GM12878 (cell line): ENCODE results near the gene MIEN1. TPM values are rescaled to one million over a fixed set of nuclear protein-coding genes. Genes with fewer than 3 reads are reported as not detected.

Experiments
- ATAC-seq: fragments of 200-7000 bp; cut with Tn5 transposase; 3 replicates; pipeline ENCODE4 v1.9.1; 2020; ENCODE audit warnings: mild to moderate bottlenecking, moderate library complexity
- BruUV-seq: library from RNA; stranded (reverse); fragments of 400-500 nt; replicated peaks from 2 replicates; lab custom pipeline; 2021; lab: Mats Ljungman, UMichigan
- CTCF ChIA-PET: fragments of 300-600 bp; sonication (Branson Sonifier 250); formaldehyde crosslinking; extraction: SDS; loops from one replicate; lab custom pipeline; 2021; ENCODE audit warnings: inconsistent platforms; lab: Yijun Ruan, JAX
- POLR2A ChIA-PET: fragments of 350-600 bp; formaldehyde crosslinking; extraction: SDS; loops from one replicate; lab custom pipeline; 2021; ENCODE audit warnings: inconsistent platforms; lab: Charles Lee
- RAD21 ChIA-PET: fragments of 300-600 bp; sonication (Branson Sonifier 250); formaldehyde crosslinking; loops from one replicate; lab custom pipeline; 2023; ENCODE audit warnings: antibody characterized with exemption; ENCODE audit not compliant: unreplicated experiment; lab: Charles Lee
- SMC1A ChIA-PET: fragments of 300-600 bp; sonication (Branson Sonifier 250); formaldehyde crosslinking; loops from one replicate; lab custom pipeline; 2023; ENCODE audit not compliant: unreplicated experiment, uncharacterized antibody; lab: Charles Lee
- DNase-seq: peaks from one replicate; pipeline ENCODE4 v3.0.0-alpha.2; 2011; ENCODE audit warnings: low read depth, low spot score
- FAIRE-seq: peaks from 3 replicates; lab custom pipeline; 2011; peaks lifted over from hg19 to GRCh38; lab: Jason Lieb, UNC
- H2AFZ ChIP-seq: 2 replicates; pipeline ENCODE4 v1.6.0; 2011; ENCODE audit warnings: low read depth, low read length, control low read depth; ENCODE audit not compliant: control insufficient read depth
- H3K27ac ChIP-seq: 2 replicates; pipeline ENCODE4 v1.5.1; 2011; ENCODE audit warnings: control low read depth; ENCODE audit not compliant: control insufficient read depth, insufficient read depth
- H3K27me3 ChIP-seq, 2 experiments: replicated peaks in 1 of 2; 2 replicates each; pipeline versions ENCODE4 v1.6.0 to v1.6.1; 2011; ENCODE audit warnings: low read length in 1 of 2; ENCODE audit not compliant: control insufficient read depth in 2 of 2, insufficient read depth in 2 of 2
- H3K36me3 ChIP-seq, 2 experiments: 2 replicates each; pipeline ENCODE4 v1.5.1; 2011; ENCODE audit warnings: low read length in 1 of 2; ENCODE audit not compliant: control insufficient read depth in 2 of 2, insufficient read depth in 2 of 2
- H3K4me1 ChIP-seq: 2 replicates; pipeline ENCODE4 v1.6.1; 2011; ENCODE audit warnings: mild to moderate bottlenecking, low read length, moderate library complexity, mixed read lengths; ENCODE audit not compliant: control insufficient read depth, insufficient read depth
- H3K4me2 ChIP-seq: 2 replicates; pipeline ENCODE4 v1.6.0; 2011; ENCODE audit warnings: control low read depth; ENCODE audit not compliant: control insufficient read depth, insufficient read depth
- H3K4me3 ChIP-seq: fragments of 200-600 bp; sonication (generic); 2 replicates; pipeline ENCODE4 v1.5.1; 2016
- H3K79me2 ChIP-seq: 2 replicates; pipeline ENCODE4 v1.6.0; 2011; ENCODE audit warnings: low read length; ENCODE audit not compliant: control insufficient read depth, insufficient read depth
- H3K9ac ChIP-seq: 2 replicates; pipeline ENCODE4 v1.8.0; 2011; ENCODE audit warnings: low read length, control low read depth, mixed read lengths; ENCODE audit not compliant: control insufficient read depth, insufficient read depth
- H3K9me3 ChIP-seq: replicated peaks from 3 replicates; pipeline ENCODE4 v1.5.1; 2011; ENCODE audit warnings: mild to moderate bottlenecking, low read length; ENCODE audit not compliant: control insufficient read depth, insufficient read depth
- H4K20me1 ChIP-seq: 2 replicates; pipeline ENCODE4 v1.6.0; 2011; ENCODE audit not compliant: control insufficient read depth, insufficient read depth
- BHLHE40 ChIP-seq, 2 experiments: fragments of 450-650 bp in 1 of 2; IDR thresholded peaks; 2 replicates each; pipeline ENCODE4 v1.6.1; 2011 to 2017; ENCODE audit warnings: low read depth in 2 of 2, borderline replicate concordance in 1 of 2, improper control_type of control experiment in 1 of 2, low read length in 1 of 2, mild to moderate bottlenecking in 1 of 2
- CBX3 ChIP-seq: fragments of 200-600 bp; sonication (generic); IDR thresholded peaks from 2 replicates; pipeline ENCODE4 v1.6.1; 2016; ENCODE audit warnings: low read depth, borderline replicate concordance
- DPF2 ChIP-seq: fragments of 450-650 bp; IDR thresholded peaks from 2 replicates; pipeline ENCODE4 v1.6.1; 2017; ENCODE audit warnings: mild to moderate bottlenecking
- ESRRA ChIP-seq: IDR thresholded peaks from 2 replicates; pipeline ENCODE4 v1.6.1; 2012; ENCODE audit warnings: mild to moderate bottlenecking, low read length, improper control_type of control experiment
- FOS ChIP-seq: IDR thresholded peaks from 3 replicates; pipeline ENCODE4 v1.6.1; 2011; ENCODE audit warnings: borderline replicate concordance; ENCODE audit not compliant: insufficient read length; ENCODE audit errors: extremely low read depth
- GABPA ChIP-seq: IDR thresholded peaks from 2 replicates; pipeline ENCODE4 v1.6.1; 2014; ENCODE audit warnings: antibody characterized with exemption, low read depth, mild to moderate bottlenecking, inconsistent platforms
- MTA3 ChIP-seq: IDR thresholded peaks from 2 replicates; pipeline ENCODE4 v1.6.1; 2012; ENCODE audit warnings: low read length, inconsistent platforms, borderline replicate concordance
- MYC ChIP-seq: IDR thresholded peaks from 2 replicates; pipeline ENCODE4 v1.6.1; 2011; ENCODE audit warnings: mild to moderate bottlenecking, low read length, moderate library complexity, inconsistent platforms; ENCODE audit not compliant: insufficient read depth, insufficient replicate concordance, insufficient read length, severe bottlenecking
- NR2C1 ChIP-seq: fragments of 450-650 bp; IDR thresholded peaks from 2 replicates; pipeline ENCODE4 v1.6.1; 2017; ENCODE audit warnings: antibody characterized with exemption, mild to moderate bottlenecking, moderate library complexity
- PAX5 ChIP-seq: IDR thresholded peaks from 2 replicates; pipeline ENCODE4 v1.6.1; 2011; ENCODE audit warnings: low read depth, low read length, borderline replicate concordance
- SMAD5 ChIP-seq: IDR thresholded peaks from 2 replicates; pipeline ENCODE4 v1.6.1; 2016; ENCODE audit warnings: antibody characterized with exemption, low read depth
- SREBF2 ChIP-seq: IDR thresholded peaks from 2 replicates; pipeline ENCODE4 v1.6.1; 2012; ENCODE audit warnings: mild to moderate bottlenecking, low read length
- ZNF274 ChIP-seq: IDR thresholded peaks from one replicate; pipeline ENCODE4 v1.8.0; 2011; ENCODE audit not compliant: insufficient read length, insufficient read depth
- WGBS: methylation state at CpG from one replicate; pipeline ENCODE4 v1.1.6; 2016; ENCODE audit warnings: low lambda C conversion rate; ENCODE audit not compliant: insufficient replicate concordance, insufficient coverage; ENCODE audit errors: missing lambda C conversion rate; 5-methylcytosine and 5-hydroxymethylcytosine counted together
- in situ Hi-C: fragments of 300-500 bp; cut with MboI; formaldehyde crosslinking; loops from 9 replicates; pipeline ENCODE4 v1.14.3; 2018; ENCODE audit warnings: mixed read lengths
- intact Hi-C: fragments of 100-400 bp; cut with micrococcal nuclease; formaldehyde crosslinking; loops from one replicate; pipeline ENCODE4 v1.14.2; 2022; ENCODE audit not compliant: unreplicated experiment
- polyA plus RNA-seq, 11 experiments: library from polyadenylated mRNA; depleted of rRNA in 4 of 11; unstranded in 6 of 11; stranded (reverse) in 5 of 11; fragments of >200 nt; fragmentation: Nextera tagmentation in 4 of 11; fragmentation: Illumina TruSeq in 1 of 11; extraction: Ambion mirVana in 4 of 11; extraction: Trizol in 1 of 11; gene quantifications; 1 replicate in 1 of 11; 2 replicates in 10 of 11; pipeline versions ENCODE4 v1.2.1 to v1.2.3, GENCODE V29; 2011 to 2016; ENCODE audit warnings: inconsistent platforms in 2 of 11, missing spikeins in 2 of 11, low read depth in 1 of 11
- total RNA-seq, 4 experiments: library from RNA; depleted of rRNA in 3 of 4; stranded (reverse); fragments of >200 nt in 3 of 4; fragmentation: Illumina TruSeq in 1 of 4; extraction: Trizol in 1 of 4; gene quantifications; 2 replicates each; pipeline versions ENCODE4 v1.2.1 to v1.2.3, GENCODE V29; 2013 to 2021
- TF ChIP-seq, protein P1 (sequence below): IDR thresholded peaks from 2 replicates; pipeline ENCODE4 v1.6.1; 2012; ENCODE audit warnings: low read depth, low read length, improper control_type of control experiment
- TF ChIP-seq, protein P2 (sequence below): fragments of 450-650 bp; IDR thresholded peaks from 2 replicates; pipeline ENCODE4 v1.6.1; 2017; ENCODE audit warnings: mild to moderate bottlenecking, moderate library complexity
- TF ChIP-seq, protein P3 (sequence below): IDR thresholded peaks from 2 replicates; pipeline ENCODE4 v1.6.1; 2011; ENCODE audit warnings: mild to moderate bottlenecking, low read depth, low read length, moderate library complexity; ENCODE audit not compliant: insufficient replicate concordance

Gene MIEN1
- total and polyA plus RNA-seq, 10 of the 15 experiments (the other 5 are each of a cell fraction or from before 2014, with no cell fraction given), result 24.9 to 89.1 (median 47.7) TPM

DNA sequence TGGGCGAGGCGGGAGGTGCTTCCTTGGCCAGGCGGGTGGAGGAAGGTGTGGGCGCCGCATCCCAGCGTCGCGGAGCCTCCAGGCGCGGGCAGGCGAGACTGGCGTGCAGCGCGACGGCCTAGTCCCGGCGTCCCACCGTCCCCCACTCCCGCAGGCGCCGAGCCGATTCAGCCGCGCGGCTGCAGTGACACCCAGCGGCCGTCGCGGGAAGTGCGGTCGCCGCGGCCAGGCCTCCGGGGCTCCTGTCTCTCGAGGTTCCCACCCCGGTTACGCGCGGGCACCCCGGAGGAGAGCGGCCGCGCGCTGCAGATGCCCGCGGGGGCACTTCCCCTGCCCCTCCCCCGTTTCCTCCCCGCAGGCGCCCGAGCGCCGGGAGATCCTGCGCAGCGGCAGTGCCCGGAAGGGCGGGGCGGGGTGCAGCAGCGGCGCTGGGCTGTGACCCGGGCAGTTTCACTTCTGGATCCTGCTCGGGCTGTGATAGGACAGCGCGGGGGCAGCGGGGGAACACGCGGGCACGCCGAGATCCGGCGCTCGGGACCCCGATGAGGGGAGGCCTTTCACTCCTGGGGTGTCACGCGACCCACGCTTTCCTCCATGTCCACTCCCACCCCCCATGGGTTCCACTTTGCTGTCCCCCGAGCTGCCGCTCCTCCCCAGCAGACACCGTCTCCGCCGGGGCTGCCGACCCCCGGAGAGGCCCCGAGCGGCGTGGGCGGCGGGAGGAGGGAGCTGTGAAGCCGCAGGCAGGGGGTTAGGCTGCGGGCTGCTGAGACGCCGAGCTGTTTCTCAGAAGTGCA, 24.0 kb upstream of the MIEN1 start:
- peak; percentile 82 for ATAC-seq
- Histone ChIP-seq H3K27me3 (no peaks in the 10 kb centered on the region), H3K79me2 (peaks cover 23% of the 10 kb centered on the region), H3K9ac (peak overlapping the region; percentile 89), H3K4me2 (peak overlapping the region; percentile 87), H3K36me3 (peaks cover 0 to 1% of the 10 kb centered on the region in 2 experiments; a peak in 1 of 4 replicates), H3K27ac (peak overlapping the region; percentile 96), H3K9me3 (no peaks in the 10 kb centered on the region), H2AFZ (peak overlapping the region; percentile 93), H3K4me1 (peaks cover 53% of the 10 kb centered on the region), H4K20me1 (no peaks in the 10 kb centered on the region), H3K4me3 (peak overlapping the region; percentile 66)
- POLR2A ChIA-PET, result interaction anchor here (0.6 to 2.9 kb wide), 13 partner anchors 13 to 183 kb away, joined by 3 to 32 read pairs (median 3); partner anchors contain the start of gene PNMT
- 1% methylated on average over 76 of the region's 91 CpGs for WGBS
- CTCF ChIA-PET, result interaction anchor here (0.6 to 5.0 kb wide), 21 partner anchors 12 to 548 kb away, joined by 3 to 39 read pairs (median 6); partner anchors contain the start of genes IKZF3, MIEN1 and PGAP3
- in situ Hi-C loops (loop anchor here (5.0 kb wide), 1 partner anchor 132 kb away; no protein-coding TSS in a partner anchor), intact Hi-C loops (loop anchor here (1.0 to 5.0 kb wide), 3 partner anchors 24 to 132 kb away; partner anchors contain the start of genes MIEN1 and STARD3)
- SMC1A ChIA-PET, result interaction anchor here (0.7 to 3.0 kb wide), 21 partner anchors 12 to 204 kb away, joined by 3 to 50 read pairs (median 6); partner anchors contain the start of gene IKZF3
- RAD21 ChIA-PET, result interaction anchor here (0.8 to 3.7 kb wide), 23 partner anchors 10 to 226 kb away, joined by 3 to 57 read pairs (median 10); partner anchors contain the start of genes IKZF3, MIEN1 and PSMD3
- no TSS peak for BruUV-seq
- DNase-seq, result peak; percentile 87
- FAIRE-seq, result no peak
- TF ChIP-seq PAX5 (peak; percentile 70), CBX3 (no peak), NR2C1 (peak; percentile 51; the same call in 1 of the 2 replicates), MTA3 (no peak), SMAD5 (peak; percentile 19; the same call in 1 of the 2 replicates), FOS (no peak), ZNF274 (no peak), DPF2 (peak; percentile 99), ESRRA (peak; percentile 17; the same call in 1 of the 2 replicates), SREBF2 (no peak), BHLHE40 (IDR thresholded peaks at IDR 0.05; ENCODE audit: borderline replicate concordance in 1 of 2, low read depth in 2 of 2, low read length in 1 of 2) (peak; percentile 93 to 96), MYC (peak; percentile 12), GABPA (no peak)
- TF ChIP-seq, protein P1, sequence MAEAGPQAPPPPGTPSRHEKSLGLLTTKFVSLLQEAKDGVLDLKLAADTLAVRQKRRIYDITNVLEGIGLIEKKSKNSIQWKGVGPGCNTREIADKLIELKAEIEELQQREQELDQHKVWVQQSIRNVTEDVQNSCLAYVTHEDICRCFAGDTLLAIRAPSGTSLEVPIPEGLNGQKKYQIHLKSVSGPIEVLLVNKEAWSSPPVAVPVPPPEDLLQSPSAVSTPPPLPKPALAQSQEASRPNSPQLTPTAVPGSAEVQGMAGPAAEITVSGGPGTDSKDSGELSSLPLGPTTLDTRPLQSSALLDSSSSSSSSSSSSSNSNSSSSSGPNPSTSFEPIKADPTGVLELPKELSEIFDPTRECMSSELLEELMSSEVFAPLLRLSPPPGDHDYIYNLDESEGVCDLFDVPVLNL, result peak; percentile 47; the same call in 1 of the 2 replicates
- TF ChIP-seq, protein P2, sequence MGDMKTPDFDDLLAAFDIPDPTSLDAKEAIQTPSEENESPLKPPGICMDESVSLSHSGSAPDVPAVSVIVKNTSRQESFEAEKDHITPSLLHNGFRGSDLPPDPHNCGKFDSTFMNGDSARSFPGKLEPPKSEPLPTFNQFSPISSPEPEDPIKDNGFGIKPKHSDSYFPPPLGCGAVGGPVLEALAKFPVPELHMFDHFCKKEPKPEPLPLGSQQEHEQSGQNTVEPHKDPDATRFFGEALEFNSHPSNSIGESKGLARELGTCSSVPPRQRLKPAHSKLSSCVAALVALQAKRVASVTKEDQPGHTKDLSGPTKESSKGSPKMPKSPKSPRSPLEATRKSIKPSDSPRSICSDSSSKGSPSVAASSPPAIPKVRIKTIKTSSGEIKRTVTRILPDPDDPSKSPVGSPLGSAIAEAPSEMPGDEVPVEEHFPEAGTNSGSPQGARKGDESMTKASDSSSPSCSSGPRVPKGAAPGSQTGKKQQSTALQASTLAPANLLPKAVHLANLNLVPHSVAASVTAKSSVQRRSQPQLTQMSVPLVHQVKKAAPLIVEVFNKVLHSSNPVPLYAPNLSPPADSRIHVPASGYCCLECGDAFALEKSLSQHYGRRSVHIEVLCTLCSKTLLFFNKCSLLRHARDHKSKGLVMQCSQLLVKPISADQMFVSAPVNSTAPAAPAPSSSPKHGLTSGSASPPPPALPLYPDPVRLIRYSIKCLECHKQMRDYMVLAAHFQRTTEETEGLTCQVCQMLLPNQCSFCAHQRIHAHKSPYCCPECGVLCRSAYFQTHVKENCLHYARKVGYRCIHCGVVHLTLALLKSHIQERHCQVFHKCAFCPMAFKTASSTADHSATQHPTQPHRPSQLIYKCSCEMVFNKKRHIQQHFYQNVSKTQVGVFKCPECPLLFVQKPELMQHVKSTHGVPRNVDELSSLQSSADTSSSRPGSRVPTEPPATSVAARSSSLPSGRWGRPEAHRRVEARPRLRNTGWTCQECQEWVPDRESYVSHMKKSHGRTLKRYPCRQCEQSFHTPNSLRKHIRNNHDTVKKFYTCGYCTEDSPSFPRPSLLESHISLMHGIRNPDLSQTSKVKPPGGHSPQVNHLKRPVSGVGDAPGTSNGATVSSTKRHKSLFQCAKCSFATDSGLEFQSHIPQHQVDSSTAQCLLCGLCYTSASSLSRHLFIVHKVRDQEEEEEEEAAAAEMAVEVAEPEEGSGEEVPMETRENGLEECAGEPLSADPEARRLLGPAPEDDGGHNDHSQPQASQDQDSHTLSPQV, result peak; percentile 90
- TF ChIP-seq, protein P3, sequence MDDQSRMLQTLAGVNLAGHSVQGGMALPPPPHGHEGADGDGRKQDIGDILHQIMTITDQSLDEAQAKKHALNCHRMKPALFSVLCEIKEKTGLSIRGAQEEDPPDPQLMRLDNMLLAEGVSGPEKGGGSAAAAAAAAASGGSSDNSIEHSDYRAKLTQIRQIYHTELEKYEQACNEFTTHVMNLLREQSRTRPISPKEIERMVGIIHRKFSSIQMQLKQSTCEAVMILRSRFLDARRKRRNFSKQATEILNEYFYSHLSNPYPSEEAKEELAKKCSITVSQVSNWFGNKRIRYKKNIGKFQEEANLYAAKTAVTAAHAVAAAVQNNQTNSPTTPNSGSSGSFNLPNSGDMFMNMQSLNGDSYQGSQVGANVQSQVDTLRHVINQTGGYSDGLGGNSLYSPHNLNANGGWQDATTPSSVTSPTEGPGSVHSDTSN, result no peak
